Endodermal cell (in vitro differentiated cells): ENCODE measurements around the gene DEDD. TPM values are rescaled to one million over a fixed set of nuclear protein-coding genes. Genes with fewer than 3 reads are reported as not detected.

Source experiments
- DNase-seq: peaks from one replicate; pipeline ENCODE4 v3.0.0-alpha.2; 2017
- H3K27ac ChIP-seq: 2 replicates; pipeline ENCODE4 v1.5.1; 2013; ENCODE audit warnings: mild to moderate bottlenecking, low read depth, low read length, moderate library complexity
- H3K27me3 ChIP-seq: 2 replicates; pipeline ENCODE4 v1.6.1; 2013; ENCODE audit warnings: mild to moderate bottlenecking, low read length, moderate library complexity; ENCODE audit not compliant: insufficient read depth, control insufficient read depth, poor library complexity, severe bottlenecking
- H3K36me3 ChIP-seq: 2 replicates; pipeline ENCODE4 v1.7.0; 2013; ENCODE audit warnings: mild to moderate bottlenecking, low read length, moderate library complexity; ENCODE audit not compliant: control insufficient read depth, insufficient read depth
- H3K4me1 ChIP-seq: one replicate; pipeline ENCODE4 v1.7.0; 2013; ENCODE audit warnings: low read length; ENCODE audit not compliant: control insufficient read depth, insufficient read depth
- H3K4me3 ChIP-seq: 2 replicates; pipeline ENCODE4 v1.5.1; 2013; ENCODE audit warnings: mild to moderate bottlenecking, low read length, moderate library complexity
- H3K9ac ChIP-seq: 2 replicates; pipeline ENCODE4 v1.6.1; 2013; ENCODE audit warnings: mild to moderate bottlenecking, low read length, moderate library complexity; ENCODE audit not compliant: poor library complexity, severe bottlenecking; ENCODE audit errors: extremely low read depth
- H3K9me3 ChIP-seq: 2 replicates; pipeline ENCODE4 v1.6.1; 2013; ENCODE audit warnings: mild to moderate bottlenecking, low read length, moderate library complexity; ENCODE audit not compliant: control insufficient read depth
- H3K27ac Mint-ChIP-seq: 2 replicates; pipeline ENCODE4 v1.8.0; 2020; ENCODE audit warnings: mixed read lengths
- H3K27me3 Mint-ChIP-seq: 2 replicates; pipeline ENCODE4 v1.8.0; 2021; ENCODE audit warnings: mild to moderate bottlenecking, mixed read lengths; ENCODE audit not compliant: insufficient read depth
- H3K36me3 Mint-ChIP-seq: 2 replicates; pipeline ENCODE4 v1.8.0; 2020; ENCODE audit warnings: low read depth, mixed read lengths
- H3K4me1 Mint-ChIP-seq: 2 replicates; pipeline ENCODE4 v1.8.0; 2020; ENCODE audit warnings: mixed read lengths
- H3K4me3 Mint-ChIP-seq: 2 replicates; pipeline ENCODE4 v1.8.0; 2020; ENCODE audit warnings: mild to moderate bottlenecking, moderate library complexity, mixed read lengths
- H3K9me3 Mint-ChIP-seq: 2 replicates; pipeline ENCODE4 v1.8.0; 2020; ENCODE audit warnings: mild to moderate bottlenecking, mixed read lengths
- WGBS, 2 experiments: methylation state at CpG; one replicate each; pipeline versions ENCODE4 v1.1.5 to v1.1.7; 2013; ENCODE audit warnings: missing lambda C conversion rate in 2 of 2, mixed read lengths in 1 of 2; ENCODE audit not compliant: insufficient coverage in 1 of 2, insufficient read length in 1 of 2; 5-methylcytosine and 5-hydroxymethylcytosine counted together
- total RNA-seq, 2 donors: library from RNA; stranded (reverse); fragmentation: NEBNext Ultra II Directional in 1 of 2; extraction: Animal tissue kit (Norgen Biotek cat#: 25700) in 1 of 2; gene quantifications; 2 replicates in 1 of 2; 3 replicates in 1 of 2; pipeline ENCODE4 v1.2.1, GENCODE V29; 2021
- TF ChIP-seq, protein P1 (sequence below): fragments of 200-600 bp; sonication (generic); conservative IDR thresholded peaks from 2 replicates; pipeline ENCODE4 v1.5.0; 2021; ENCODE audit warnings: antibody characterized with exemption, mild to moderate bottlenecking

The DEDD gene
- total RNA-seq, 2 donors from 2014 or later: 34.2 to 39.8 TPM

DNA sequence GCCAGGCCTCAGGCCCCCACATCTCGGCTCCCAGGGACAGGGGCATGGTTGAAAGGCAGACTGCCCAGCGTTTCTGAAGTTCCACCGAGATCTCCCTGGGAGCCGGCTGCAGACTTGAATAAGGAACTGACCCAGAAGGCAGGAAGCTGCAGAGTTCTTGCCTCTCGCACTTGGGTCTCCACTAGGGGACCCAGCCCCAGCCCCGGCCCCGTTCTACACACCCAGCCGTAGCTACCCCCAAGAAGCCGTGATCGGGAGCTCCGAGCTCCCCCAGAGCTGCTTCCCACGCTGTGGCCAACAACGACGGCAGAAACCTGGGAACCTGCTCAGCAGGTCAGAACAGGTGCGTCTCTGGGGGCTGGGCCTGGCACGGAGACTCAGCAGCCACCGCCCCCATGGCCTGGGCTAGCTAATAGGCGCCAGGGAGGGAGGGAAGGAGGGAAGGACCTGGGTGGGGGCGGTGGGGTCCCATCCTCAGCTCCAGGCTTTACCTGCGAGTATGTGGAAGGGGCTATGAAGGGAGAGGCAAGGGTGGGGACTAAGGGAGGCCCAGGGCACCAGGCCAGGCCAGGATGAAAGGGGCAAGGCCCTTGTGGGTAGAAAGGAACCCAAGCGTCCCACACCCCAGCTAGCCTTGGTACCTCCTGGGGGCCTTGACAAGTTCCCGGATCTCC is 43.1 kb downstream of the DEDD start, which contains the start of gene NECTIN4:
NECTIN4 (minus strand) TSS at position 308 of the 674 bp plus-strand sequence; CDS start at position 46, 262 bp downstream.
- peak; percentile 67 for DNase-seq

DNA sequence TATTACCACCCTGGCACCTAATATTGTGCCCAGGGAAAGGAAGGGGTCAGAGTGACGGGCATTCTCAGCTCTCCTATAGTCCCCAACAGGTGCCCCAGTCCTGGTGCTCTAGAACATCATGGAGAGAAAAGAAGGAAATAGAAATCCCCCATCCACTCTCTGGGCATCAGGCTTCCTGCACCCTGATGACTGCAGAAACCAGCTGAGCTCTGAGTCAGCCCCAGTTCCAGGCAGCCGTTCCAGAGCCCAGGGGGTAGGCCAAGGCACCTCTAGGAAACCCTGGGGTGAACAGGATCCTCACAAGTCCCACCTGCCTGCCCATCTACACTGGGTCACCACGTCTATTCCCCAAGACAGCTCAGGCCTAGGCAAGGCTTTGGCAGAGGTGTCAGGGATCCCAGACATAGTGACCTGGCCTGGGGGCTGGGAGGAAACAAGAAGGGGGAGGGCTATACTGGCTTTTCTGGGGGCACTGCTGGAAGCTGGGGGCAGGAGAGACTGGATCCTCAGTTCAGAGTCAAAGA is 43.8 kb downstream of the DEDD start:
- H3K9ac ChIP-seq: no peak overlapping the region
- TF ChIP-seq, protein P1, sequence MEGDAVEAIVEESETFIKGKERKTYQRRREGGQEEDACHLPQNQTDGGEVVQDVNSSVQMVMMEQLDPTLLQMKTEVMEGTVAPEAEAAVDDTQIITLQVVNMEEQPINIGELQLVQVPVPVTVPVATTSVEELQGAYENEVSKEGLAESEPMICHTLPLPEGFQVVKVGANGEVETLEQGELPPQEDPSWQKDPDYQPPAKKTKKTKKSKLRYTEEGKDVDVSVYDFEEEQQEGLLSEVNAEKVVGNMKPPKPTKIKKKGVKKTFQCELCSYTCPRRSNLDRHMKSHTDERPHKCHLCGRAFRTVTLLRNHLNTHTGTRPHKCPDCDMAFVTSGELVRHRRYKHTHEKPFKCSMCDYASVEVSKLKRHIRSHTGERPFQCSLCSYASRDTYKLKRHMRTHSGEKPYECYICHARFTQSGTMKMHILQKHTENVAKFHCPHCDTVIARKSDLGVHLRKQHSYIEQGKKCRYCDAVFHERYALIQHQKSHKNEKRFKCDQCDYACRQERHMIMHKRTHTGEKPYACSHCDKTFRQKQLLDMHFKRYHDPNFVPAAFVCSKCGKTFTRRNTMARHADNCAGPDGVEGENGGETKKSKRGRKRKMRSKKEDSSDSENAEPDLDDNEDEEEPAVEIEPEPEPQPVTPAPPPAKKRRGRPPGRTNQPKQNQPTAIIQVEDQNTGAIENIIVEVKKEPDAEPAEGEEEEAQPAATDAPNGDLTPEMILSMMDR: no peak
- Mint-ChIP-seq H3K27me3 (peaks cover 5% of the 10 kb centered on the region), H3K9me3 (no peaks in the 10 kb centered on the region), H3K4me3 (no peak overlapping the region), H3K27ac (no peak overlapping the region), H3K36me3 (no peaks in the 10 kb centered on the region), H3K4me1 (peaks cover 22% of the 10 kb centered on the region)
- no peaks in the 10 kb centered on the region for H3K36me3 ChIP-seq
- 80 to 87% methylated on average over 1 to 3 of the region's 3 CpGs for WGBS, 2 experiments
- no peaks in the 10 kb centered on the region for H3K27me3 ChIP-seq
- H3K27ac ChIP-seq: no peak overlapping the region
- no peaks in the 10 kb centered on the region for H3K9me3 ChIP-seq
- DNase-seq: peak; percentile 35
- peaks cover 6% of the 10 kb centered on the region for H3K4me1 ChIP-seq
- no peak overlapping the region for H3K4me3 ChIP-seq

More for the DNA sequence above, 43.1 kb downstream of the DEDD start, which contains the start of gene NECTIN4:
- Mint-ChIP-seq H3K4me1 (peaks cover 20% of the 10 kb centered on the region), H3K27me3 (peaks cover 5% of the 10 kb centered on the region), H3K27ac (no peak within 1 kb of the TSS), H3K9me3 (no peaks in the 10 kb centered on the region), H3K4me3 (no peak within 1 kb of the TSS), H3K36me3 (no peaks in the 10 kb centered on the region)
- 79 to 89% methylated on average over 9 to 22 of the region's 22 CpGs for WGBS, 2 experiments
- Histone ChIP-seq H3K4me1 (peaks cover 6% of the 10 kb centered on the region), H3K27ac (no peak within 1 kb of the TSS), H3K9me3 (no peaks in the 10 kb centered on the region), H3K27me3 (no peaks in the 10 kb centered on the region), H3K36me3 (no peaks in the 10 kb centered on the region), H3K9ac (no peak within 1 kb of the TSS), H3K4me3 (no peak within 1 kb of the TSS)
- TF ChIP-seq, protein P1: peak; percentile 25

- H3K4me3 ChIP-seq: no peak overlapping the region
- H3K36me3 Mint-ChIP-seq: no peaks in the 10 kb centered on the region
- peaks cover 6% of the 10 kb centered on the region for H3K4me1 ChIP-seq
- H3K27me3 Mint-ChIP-seq: peaks cover 2% of the 10 kb centered on the region
- H3K27ac Mint-ChIP-seq: peak overlapping the region; percentile 21
- TF ChIP-seq, protein P1: no peak
- H3K4me1 Mint-ChIP-seq: peaks cover 30% of the 10 kb centered on the region
- H3K27me3 ChIP-seq: no peaks in the 10 kb centered on the region
- H3K9me3 Mint-ChIP-seq: no peaks in the 10 kb centered on the region
- no peak for DNase-seq
- H3K9ac ChIP-seq: no peak overlapping the region
- H3K9me3 ChIP-seq: no peaks in the 10 kb centered on the region
- no peak overlapping the region for H3K27ac ChIP-seq
- H3K4me3 Mint-ChIP-seq: no peak overlapping the region
- 79% methylated on average over 4 of the region's 4 CpGs; no CpG with 5 or more reads in 1 of the 2 experiments for WGBS, 2 experiments
- no peaks in the 10 kb centered on the region for H3K36me3 ChIP-seq
Observed at GRCh38 chr1:161086457-161086856, 46.0 kb downstream of the DEDD start.
